Measurements from ENCODE around the gene JAKMIP2.
"Not testable (repeated sequence)": the region's sequence is repeated elsewhere in the genome, so short reads cannot be mapped to it uniquely, and the experiment has no call there.

Gene JAKMIP2

GRCh38 chr5:147601652-147602051 is 180.9 kb downstream of the JAKMIP2 start (continued):
- no peak for TF ChIP-seq ZC3H10 (CRISPR knock-in tag; IDR thresholded peaks at IDR 0.05)

GRCh38 chr5:147591120-147591519 is 191.4 kb downstream of the JAKMIP2 start:
- no peak for ATAC-seq
- TF ChIP-seq, protein P1, sequence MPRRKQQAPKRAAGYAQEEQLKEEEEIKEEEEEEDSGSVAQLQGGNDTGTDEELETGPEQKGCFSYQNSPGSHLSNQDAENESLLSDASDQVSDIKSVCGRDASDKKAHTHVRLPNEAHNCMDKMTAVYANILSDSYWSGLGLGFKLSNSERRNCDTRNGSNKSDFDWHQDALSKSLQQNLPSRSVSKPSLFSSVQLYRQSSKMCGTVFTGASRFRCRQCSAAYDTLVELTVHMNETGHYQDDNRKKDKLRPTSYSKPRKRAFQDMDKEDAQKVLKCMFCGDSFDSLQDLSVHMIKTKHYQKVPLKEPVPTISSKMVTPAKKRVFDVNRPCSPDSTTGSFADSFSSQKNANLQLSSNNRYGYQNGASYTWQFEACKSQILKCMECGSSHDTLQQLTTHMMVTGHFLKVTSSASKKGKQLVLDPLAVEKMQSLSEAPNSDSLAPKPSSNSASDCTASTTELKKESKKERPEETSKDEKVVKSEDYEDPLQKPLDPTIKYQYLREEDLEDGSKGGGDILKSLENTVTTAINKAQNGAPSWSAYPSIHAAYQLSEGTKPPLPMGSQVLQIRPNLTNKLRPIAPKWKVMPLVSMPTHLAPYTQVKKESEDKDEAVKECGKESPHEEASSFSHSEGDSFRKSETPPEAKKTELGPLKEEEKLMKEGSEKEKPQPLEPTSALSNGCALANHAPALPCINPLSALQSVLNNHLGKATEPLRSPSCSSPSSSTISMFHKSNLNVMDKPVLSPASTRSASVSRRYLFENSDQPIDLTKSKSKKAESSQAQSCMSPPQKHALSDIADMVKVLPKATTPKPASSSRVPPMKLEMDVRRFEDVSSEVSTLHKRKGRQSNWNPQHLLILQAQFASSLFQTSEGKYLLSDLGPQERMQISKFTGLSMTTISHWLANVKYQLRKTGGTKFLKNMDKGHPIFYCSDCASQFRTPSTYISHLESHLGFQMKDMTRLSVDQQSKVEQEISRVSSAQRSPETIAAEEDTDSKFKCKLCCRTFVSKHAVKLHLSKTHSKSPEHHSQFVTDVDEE (CRISPR knock-in tag; IDR thresholded peaks at IDR 0.05) = no peak

GRCh38 chr5:147590096-147590495 is 192.4 kb downstream of the JAKMIP2 start:
- TF ChIP-seq PATZ1 (CRISPR knock-in tag; IDR thresholded peaks at IDR 0.05; ENCODE audit: borderline replicate concordance) = no peak
- TF ChIP-seq ARNTL (CRISPR knock-in tag; IDR thresholded peaks at IDR 0.05; ENCODE audit: borderline replicate concordance, low read depth) = no peak
- TF ChIP-seq ZFP30 (CRISPR knock-in tag; IDR thresholded peaks at IDR 0.05) = no peak
- TF ChIP-seq CREB5 (CRISPR knock-in tag; IDR thresholded peaks at IDR 0.05; ENCODE audit: low read depth) = no peak
- TF ChIP-seq TCF4 (CRISPR knock-in tag; IDR thresholded peaks at IDR 0.05; ENCODE audit: borderline replicate concordance) = no peak
- TF ChIP-seq GLIS3 (CRISPR knock-in tag; IDR thresholded peaks at IDR 0.05) = no peak
- no peak for TF ChIP-seq ESRRG (CRISPR knock-in tag; IDR thresholded peaks at IDR 0.05)
- TF ChIP-seq OSR1 (CRISPR knock-in tag; IDR thresholded peaks at IDR 0.05) = no peak
- TF ChIP-seq ZC3H10 (CRISPR knock-in tag; IDR thresholded peaks at IDR 0.05) = no peak
- TF ChIP-seq ISL1 (CRISPR knock-in tag; IDR thresholded peaks at IDR 0.05) = no peak
- TF ChIP-seq TOX (CRISPR knock-in tag; IDR thresholded peaks at IDR 0.05; ENCODE audit: borderline replicate concordance) = no peak
- no peak for TF ChIP-seq ZNF565 (CRISPR knock-in tag; conservative IDR thresholded peaks at IDR 0.05; ENCODE audit: low read depth)
- TF ChIP-seq RARB (CRISPR knock-in tag; IDR thresholded peaks at IDR 0.05) = no peak
- TF ChIP-seq ZNF70 (CRISPR knock-in tag; IDR thresholded peaks at IDR 0.05) = no peak
- no peak for TF ChIP-seq CSDC2 (CRISPR knock-in tag; IDR thresholded peaks at IDR 0.05)
- TF ChIP-seq ZFP3 (CRISPR knock-in tag; IDR thresholded peaks at IDR 0.05) = no peak
- no peak for TF ChIP-seq PPARA (CRISPR knock-in tag; IDR thresholded peaks at IDR 0.05; ENCODE audit: borderline replicate concordance)
- TF ChIP-seq POU6F1 (CRISPR knock-in tag; IDR thresholded peaks at IDR 0.05; ENCODE audit: borderline replicate concordance, low read depth) = no peak
- no peak for TF ChIP-seq ZNF8 (CRISPR knock-in tag; IDR thresholded peaks at IDR 0.05)
- no peak for ATAC-seq

DNA sequence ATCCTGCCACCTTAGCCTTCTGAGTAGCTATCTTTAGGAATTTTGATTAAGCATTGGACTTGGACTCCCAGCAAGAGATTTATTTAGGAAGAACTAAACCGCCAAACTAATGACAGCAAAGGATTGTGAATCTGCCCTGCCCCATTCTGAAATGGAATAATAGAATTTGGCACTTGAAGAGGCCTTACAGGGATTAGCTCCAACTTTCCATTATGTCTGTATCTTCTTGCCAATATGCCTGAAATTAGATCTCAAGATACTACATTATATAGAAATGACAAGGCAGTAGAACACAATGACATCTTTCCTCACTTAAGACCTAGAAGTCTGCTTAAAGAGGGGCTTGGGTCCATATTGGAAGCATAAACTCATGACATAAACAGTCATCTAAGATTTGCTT is 195.7 kb downstream of the JAKMIP2 start:
- TF ChIP-seq ZNF70 (CRISPR knock-in tag; IDR thresholded peaks at IDR 0.05) = no peak
- TF ChIP-seq BACH2 (CRISPR knock-in tag; IDR thresholded peaks at IDR 0.05; ENCODE audit: borderline replicate concordance) = no peak
- TF ChIP-seq ISL1 (CRISPR knock-in tag; IDR thresholded peaks at IDR 0.05) = peak; percentile 28; the same call in 1 of the 2 replicates
- ATAC-seq = no peak

DNA sequence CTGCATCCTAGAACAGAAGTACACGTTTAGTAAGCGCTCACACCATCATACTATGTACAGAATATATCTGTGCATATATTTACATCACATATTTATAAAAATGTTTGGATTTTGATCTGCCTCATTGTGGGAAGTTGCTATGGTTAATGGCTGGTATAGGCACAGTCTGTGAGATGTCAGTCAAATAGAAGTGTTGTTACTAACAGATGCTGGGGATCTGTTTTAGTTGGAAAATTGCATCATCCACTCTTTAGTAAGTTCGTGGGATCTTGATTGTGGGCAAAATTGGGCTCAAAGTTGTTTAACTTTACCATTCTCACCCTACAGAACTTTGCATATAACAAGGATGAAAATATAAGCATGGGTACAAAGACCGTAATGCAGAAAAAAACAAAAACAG is 196.3 kb downstream of the JAKMIP2 start:
- no peak for TF ChIP-seq RARB (CRISPR knock-in tag; IDR thresholded peaks at IDR 0.05)
- ATAC-seq = no peak

- not testable (repeated sequence) for ATAC-seq
Observed at GRCh38 chr5:147582272-147582671, 200.3 kb downstream of the JAKMIP2 start.

- not testable (repeated sequence) for ATAC-seq
Observed at GRCh38 chr5:147580418-147580817, 202.1 kb downstream of the JAKMIP2 start.

All from SK-N-SH treated with all-trans-retinoic acid at 6 μM for 48 hours (cell line).